Stimulated activated CD4-positive, alpha-beta T cell treated with anti-CD3 and anti-CD28 coated beads, Interleukin-1b, Interleukin-23, amount 100 ng/mL, for 48 hours (primary cell): Measurements from ENCODE around the gene DPYSL5.
"Not testable (repeated sequence)": the region's sequence is repeated elsewhere in the genome, so short reads cannot be mapped to it uniquely, and the experiment has no call there.

ENCODE experiments used
- DNase-seq: peaks from one replicate; pipeline ENCODE4 v3.0.0-alpha.2; 2020

The DPYSL5 gene

GRCh38 chr2:26876260-26876659 is 28.3 kb downstream of the DPYSL5 start:
- DNase-seq: no peak

GRCh38 chr2:26877276-26877675 is 29.3 kb downstream of the DPYSL5 start:
- DNase-seq: no peak

- DNase-seq: no peak
These were observed 32.2 kb downstream of the DPYSL5 start for GRCh38 chr2:26880161-26880560.

GRCh38 chr2:26880910-26881435 is 33.0 kb downstream of the DPYSL5 start:
- no peak for DNase-seq

GRCh38 chr2:26882220-26882619 is 34.3 kb downstream of the DPYSL5 start:
- not testable (repeated sequence) for DNase-seq

DNA sequence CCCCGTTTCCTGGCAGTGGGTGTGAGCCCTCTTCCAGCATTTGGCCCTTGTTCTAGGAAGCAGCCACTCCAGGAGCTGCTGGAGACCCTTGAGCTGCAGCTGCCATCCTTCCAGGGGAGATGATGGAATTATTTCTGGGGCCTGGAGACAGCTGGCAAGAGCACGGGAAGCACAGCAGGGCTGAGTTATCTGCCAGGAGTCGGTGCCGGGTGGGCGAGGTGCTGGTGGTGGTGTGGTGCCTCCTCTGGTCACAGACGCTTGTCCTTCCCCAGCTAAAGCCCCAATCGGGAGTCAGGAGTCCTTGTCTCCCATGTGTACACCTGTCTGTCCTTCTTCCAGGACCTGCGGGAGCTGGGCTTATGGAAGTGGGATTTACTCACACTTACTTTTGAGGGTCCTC is 36.0 kb downstream of the DPYSL5 start:
- no peak for DNase-seq

DNA sequence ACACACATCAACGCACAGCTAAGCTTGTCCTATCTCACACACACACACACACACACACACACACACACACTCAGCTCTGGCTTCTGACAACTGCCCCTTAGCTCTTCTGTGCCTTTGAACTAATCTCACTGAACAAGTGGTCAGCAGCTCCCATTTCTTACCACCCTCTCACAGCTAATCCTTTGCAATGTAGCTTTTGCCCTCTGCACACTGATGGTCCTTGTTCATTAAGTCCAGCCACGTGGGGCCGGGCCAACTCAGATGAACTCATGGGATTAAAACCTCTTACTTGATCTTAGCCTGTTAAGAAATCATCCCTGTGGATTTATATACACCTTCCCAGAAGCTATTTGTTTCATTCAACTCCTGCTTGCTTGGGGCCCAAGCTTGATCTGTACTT is 36.6 kb downstream of the DPYSL5 start:
- DNase-seq: no peak

- DNase-seq: no peak
These were observed 37.9 kb downstream of the DPYSL5 start for GRCh38 chr2:26885651-26886329.

GRCh38 chr2:26886736-26887135 is 38.8 kb downstream of the DPYSL5 start:
- DNase-seq: no peak

DNA sequence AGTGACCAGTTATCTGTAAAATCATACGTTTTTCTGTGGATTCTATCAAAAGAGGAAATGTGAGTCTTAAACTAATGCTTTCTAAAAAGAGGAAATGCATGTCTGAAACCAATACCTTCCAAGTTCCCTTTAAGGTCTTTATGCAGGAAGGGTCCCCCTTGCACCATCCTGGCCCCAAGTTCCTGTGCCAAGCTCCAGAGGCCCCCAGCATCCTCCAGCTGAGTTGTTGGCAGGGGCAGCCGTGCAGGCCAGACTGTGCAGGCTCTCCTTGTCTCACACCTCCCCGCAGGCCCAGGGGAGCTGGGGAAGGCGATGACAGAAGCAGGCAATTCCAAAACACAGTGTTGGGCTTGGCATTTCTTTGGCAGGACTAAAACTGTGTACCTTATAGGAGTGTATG is 39.2 kb downstream of the DPYSL5 start:
- DNase-seq: no peak

- DNase-seq: no peak
These were observed 41.9 kb downstream of the DPYSL5 start for GRCh38 chr2:26889796-26890195.

GRCh38 chr2:26890341-26891000 is 42.5 kb downstream of the DPYSL5 start:
- DNase-seq: no peak

- no peak for DNase-seq
These were observed 44.2 kb downstream of the DPYSL5 start for GRCh38 chr2:26892133-26892532.

DNA sequence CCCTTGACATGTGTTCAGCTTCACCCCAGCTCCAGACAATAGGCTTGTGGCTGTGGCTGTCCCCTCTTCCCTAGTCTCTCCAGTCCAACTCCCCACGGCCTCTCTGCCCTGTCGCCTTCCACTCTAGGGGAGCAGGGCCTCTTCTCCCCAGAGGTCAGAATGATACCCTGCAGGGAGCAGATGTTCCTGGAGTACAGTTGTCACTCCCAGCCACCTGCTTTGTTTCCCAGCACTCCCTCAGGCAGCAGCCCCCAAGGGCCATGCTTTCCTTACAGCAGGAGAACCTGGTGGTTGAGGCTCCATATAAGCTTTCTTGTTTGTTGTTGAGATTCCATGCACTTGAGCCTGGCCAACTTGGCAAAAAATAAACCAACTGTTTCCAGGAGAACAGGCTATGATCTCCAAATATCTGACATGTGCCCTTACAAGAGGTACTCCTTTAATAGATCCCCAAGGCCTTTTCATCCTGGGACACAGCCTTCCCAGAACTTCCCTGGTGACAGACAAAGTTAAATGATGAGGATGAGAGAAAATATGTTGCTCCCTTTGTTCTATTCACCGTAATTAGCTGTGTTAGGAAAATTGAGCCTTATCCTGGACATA is 45.1 kb downstream of the DPYSL5 start:
- no peak for DNase-seq

DNA sequence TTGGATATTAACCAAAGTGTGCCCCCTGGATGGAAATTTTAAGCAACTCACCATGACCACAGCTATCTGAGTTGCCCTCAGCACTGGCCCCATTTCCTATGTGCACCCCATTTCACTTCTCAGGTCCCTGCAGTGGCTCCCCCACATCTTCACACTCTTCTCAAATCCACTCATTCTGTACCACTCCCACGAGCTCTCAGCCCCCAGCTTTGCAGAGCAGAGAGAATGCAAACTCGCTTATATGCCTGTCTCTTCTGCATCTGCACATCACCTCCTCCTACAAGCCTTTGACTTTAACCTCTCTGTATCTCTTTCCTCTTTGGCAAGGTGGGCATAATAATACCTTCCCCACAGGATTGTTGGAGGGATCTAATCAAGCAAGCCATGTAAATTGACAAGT is 46.2 kb downstream of the DPYSL5 start:
- no peak for DNase-seq

DNA sequence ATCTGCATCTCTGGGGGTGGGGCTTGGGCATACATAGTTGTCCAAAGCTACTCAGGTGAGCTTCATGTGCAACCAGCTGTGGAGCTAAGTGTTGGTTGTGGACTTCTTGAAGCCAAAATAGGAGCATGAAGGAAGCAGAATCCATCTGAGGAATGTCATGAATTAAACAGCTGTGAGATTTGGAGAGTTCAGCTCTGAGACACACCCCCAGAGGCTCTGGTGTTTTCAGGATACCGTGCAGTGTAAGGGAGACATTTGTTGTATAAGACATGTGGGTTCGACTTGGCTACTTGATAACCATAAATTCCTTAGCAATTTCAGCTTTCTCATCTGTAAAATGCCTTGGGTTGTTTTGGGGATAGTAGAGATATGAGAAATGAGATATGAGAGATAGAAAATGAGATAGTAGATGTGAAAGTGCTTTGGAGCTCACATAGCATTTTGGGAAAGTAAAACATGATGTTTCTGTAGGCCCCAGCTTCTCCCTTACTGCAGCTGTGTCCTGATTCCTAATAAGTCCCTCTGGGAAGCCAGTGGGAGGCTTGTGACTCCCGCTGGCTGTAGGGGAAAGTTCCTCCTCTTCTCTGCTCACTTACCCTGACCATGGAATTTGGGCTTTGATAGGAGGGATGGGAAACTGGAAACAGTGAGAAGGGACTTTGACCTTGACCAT is 50.0 kb downstream of the DPYSL5 start:
- DNase-seq: no peak

- DNase-seq: no peak
These were observed 50.6 kb downstream of the DPYSL5 start for GRCh38 chr2:26898480-26899078.

DNA sequence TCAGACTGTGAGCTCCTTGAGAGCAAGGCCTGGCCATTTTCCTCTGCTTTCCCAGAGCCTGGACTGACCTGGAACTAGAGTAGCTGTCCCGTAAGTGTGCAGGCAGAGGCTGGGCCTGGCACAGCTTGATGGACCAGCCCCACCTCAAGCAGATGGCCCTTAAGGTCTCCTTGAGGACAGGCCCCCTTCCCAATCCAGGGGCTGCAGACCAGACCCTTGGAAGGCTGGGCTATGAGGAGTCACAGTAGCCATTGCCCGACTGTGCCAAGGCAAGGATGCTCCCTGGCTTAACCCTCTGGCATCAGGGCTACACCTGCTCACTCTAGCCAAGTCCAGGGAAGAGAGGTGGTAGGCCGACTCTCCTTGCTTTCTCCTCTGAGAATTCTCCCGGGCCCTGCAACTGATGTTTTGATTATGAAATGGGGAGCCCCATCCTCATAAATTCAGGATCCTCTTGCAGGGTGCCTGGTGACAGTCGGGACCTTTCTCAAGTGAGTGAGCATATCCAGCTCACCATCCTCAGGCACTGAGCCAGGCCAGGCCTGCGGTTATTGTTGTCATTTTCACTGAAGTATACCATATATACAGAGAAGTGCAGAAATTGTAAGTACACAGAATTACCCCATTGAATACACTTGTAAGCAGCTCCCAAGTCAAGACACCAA is 51.7 kb downstream of the DPYSL5 start:
- DNase-seq: no peak

GRCh38 chr2:26900831-26901321 is 52.9 kb downstream of the DPYSL5 start:
- DNase-seq: no peak

DNA sequence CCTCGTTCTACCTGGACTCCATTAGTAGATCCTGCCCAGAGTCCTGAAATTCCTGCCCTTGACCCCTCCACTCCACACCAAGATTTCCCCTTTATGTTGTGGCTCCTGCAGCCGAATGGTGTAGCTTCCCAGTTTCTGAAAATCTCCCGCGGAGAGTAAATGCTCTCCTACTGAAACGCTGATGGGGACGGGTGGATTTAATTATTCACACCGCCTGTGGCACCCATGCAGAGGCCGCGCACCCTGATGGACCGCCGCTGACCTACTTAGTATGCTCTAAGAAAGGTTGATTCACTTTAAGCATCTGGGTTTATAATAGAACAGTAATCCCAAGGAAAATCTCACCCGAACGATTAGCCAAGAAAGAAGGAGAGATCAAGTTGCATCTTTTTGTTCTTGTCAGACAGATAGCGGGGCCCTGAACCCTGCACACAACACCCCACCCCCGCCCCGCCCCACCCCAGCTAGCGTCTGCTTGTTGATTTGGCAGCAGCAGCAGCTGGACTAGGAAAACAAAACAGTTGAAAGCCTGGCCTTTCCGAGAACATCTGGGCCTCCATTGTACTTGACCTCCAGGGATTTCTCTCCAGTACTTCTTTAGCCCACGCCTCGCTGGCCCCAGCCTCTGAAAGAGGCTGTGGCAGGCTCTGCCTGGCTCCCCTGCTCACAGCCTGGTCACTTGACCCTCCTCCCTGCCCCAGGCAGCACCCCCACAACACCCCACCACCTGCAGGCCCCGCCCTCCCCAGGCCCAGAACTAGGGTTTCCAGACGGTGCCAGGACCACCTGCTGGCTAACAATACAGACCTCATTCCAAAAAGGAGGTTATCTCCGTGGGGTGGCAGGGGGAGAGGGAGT is 53.6 kb downstream of the DPYSL5 start:
- no peak for DNase-seq

GRCh38 chr2:26903676-26904075 is 55.7 kb downstream of the DPYSL5 start:
- DNase-seq: no peak
